HEK293 (cell line): ENCODE measurements around the gene CARNS1.
A peak's percentile ranks its signal among the peaks of the same experiment; 100 is the strongest.

Experiments used
- GFI1B ChIP-seq: fragments of 450-650 bp; formaldehyde crosslinking; IDR thresholded peaks from 2 replicates; pipeline ENCODE4 v1.5.1; 2016; ENCODE audit warnings: missing biosample characterization, missing genetic modification characterization
- KLF1 ChIP-seq: fragments of 450-650 bp; formaldehyde crosslinking; IDR thresholded peaks from 2 replicates; pipeline ENCODE4 v1.5.1; 2016; ENCODE audit warnings: missing biosample characterization, missing genetic modification characterization
- KLF9 ChIP-seq: fragments of 450-650 bp; formaldehyde crosslinking; IDR thresholded peaks from 2 replicates; pipeline ENCODE4 v1.5.1; 2016; ENCODE audit warnings: missing biosample characterization, missing genetic modification characterization, low read depth
- PRDM1 ChIP-seq: fragments of 450-650 bp; formaldehyde crosslinking; IDR thresholded peaks from 2 replicates; pipeline ENCODE4; 2016; ENCODE audit warnings: missing biosample characterization, missing genetic modification characterization
- TRIM28 ChIP-seq: IDR thresholded peaks from 2 replicates; pipeline ENCODE4 v1.6.1; 2011; ENCODE audit warnings: low read length, control low read depth, borderline replicate concordance
- ZBTB20 ChIP-seq: fragments of 450-650 bp; formaldehyde crosslinking; IDR thresholded peaks from 2 replicates; pipeline ENCODE4 v1.5.1; 2016; ENCODE audit warnings: missing biosample characterization, missing genetic modification characterization
- ZEB2 ChIP-seq: fragments of 450-650 bp; formaldehyde crosslinking; IDR thresholded peaks from 2 replicates; pipeline ENCODE4 v1.5.1; 2016; ENCODE audit warnings: missing biosample characterization, missing genetic modification characterization
- ZNF223 ChIP-seq: fragments of 450-650 bp; formaldehyde crosslinking; IDR thresholded peaks from 2 replicates; pipeline ENCODE4 v1.5.1; 2016; ENCODE audit warnings: missing biosample characterization, missing genetic modification characterization
- ZNF248 ChIP-seq: fragments of 450-650 bp; formaldehyde crosslinking; IDR thresholded peaks from 2 replicates; pipeline ENCODE4 v1.5.1; 2017; ENCODE audit warnings: missing biosample characterization, missing genetic modification characterization
- ZNF416 ChIP-seq: fragments of 450-650 bp; formaldehyde crosslinking; IDR thresholded peaks from 2 replicates; pipeline ENCODE4 v1.5.1; 2016; ENCODE audit warnings: missing biosample characterization, missing genetic modification characterization
- ZNF518A ChIP-seq: fragments of 450-650 bp; formaldehyde crosslinking; conservative IDR thresholded peaks from 2 replicates; pipeline ENCODE4 v1.5.1; 2016; ENCODE audit warnings: low read depth, missing biosample characterization, missing genetic modification characterization
- ZNF548 ChIP-seq: fragments of 450-650 bp; formaldehyde crosslinking; IDR thresholded peaks from 2 replicates; pipeline ENCODE4 v1.5.1; 2016; ENCODE audit warnings: missing biosample characterization, missing genetic modification characterization
- ZNF549 ChIP-seq: fragments of 450-650 bp; IDR thresholded peaks from 2 replicates; pipeline ENCODE4 v1.5.1; 2018; ENCODE audit warnings: missing biosample characterization, missing genetic modification characterization, mild to moderate bottlenecking, inconsistent platforms, moderate library complexity
- ZNF555 ChIP-seq: fragments of 450-650 bp; formaldehyde crosslinking; conservative IDR thresholded peaks from 2 replicates; pipeline ENCODE4 v1.5.1; 2017; ENCODE audit warnings: missing biosample characterization, mild to moderate bottlenecking, missing genetic modification characterization, inconsistent platforms
- ZNF626 ChIP-seq: fragments of 450-650 bp; sonication (Bioruptor Pico); formaldehyde crosslinking; IDR thresholded peaks from 2 replicates; pipeline ENCODE4 v1.5.1; 2018; ENCODE audit warnings: missing biosample characterization, missing genetic modification characterization, inconsistent platforms
- ZNF639 ChIP-seq: fragments of 450-650 bp; formaldehyde crosslinking; IDR thresholded peaks from 2 replicates; pipeline ENCODE4 v1.5.1; 2016; ENCODE audit warnings: missing biosample characterization, missing genetic modification characterization
- ZNF701 ChIP-seq: fragments of 450-650 bp; formaldehyde crosslinking; IDR thresholded peaks from 2 replicates; pipeline ENCODE4 v1.5.1; 2016; ENCODE audit warnings: missing biosample characterization, missing genetic modification characterization
- ZNF747 ChIP-seq: fragments of 450-650 bp; formaldehyde crosslinking; IDR thresholded peaks from 2 replicates; pipeline ENCODE4 v1.5.1; 2016; ENCODE audit warnings: missing biosample characterization, missing genetic modification characterization
- ZNF777 ChIP-seq: fragments of 450-650 bp; formaldehyde crosslinking; IDR thresholded peaks from 2 replicates; pipeline ENCODE4 v1.5.1; 2017; ENCODE audit warnings: missing biosample characterization, missing genetic modification characterization, borderline replicate concordance
- ZSCAN4 ChIP-seq: fragments of 450-650 bp; formaldehyde crosslinking; IDR thresholded peaks from 2 replicates; pipeline ENCODE4 v1.5.1; 2017; ENCODE audit warnings: missing biosample characterization, missing genetic modification characterization
- ZXDB ChIP-seq: fragments of 450-650 bp; formaldehyde crosslinking; IDR thresholded peaks from 2 replicates; pipeline ENCODE4 v1.5.1; 2016; ENCODE audit warnings: missing biosample characterization, missing genetic modification characterization
- TF ChIP-seq, protein P1 (sequence below): fragments of 450-650 bp; formaldehyde crosslinking; IDR thresholded peaks from 2 replicates; pipeline ENCODE4 v1.5.1; 2017; ENCODE audit warnings: missing biosample characterization, mild to moderate bottlenecking, missing genetic modification characterization, moderate library complexity
- TF ChIP-seq, protein P2 (sequence below): fragments of 450-650 bp; formaldehyde crosslinking; IDR thresholded peaks from 2 replicates; pipeline ENCODE4 v1.5.1; 2016; ENCODE audit warnings: missing biosample characterization, missing genetic modification characterization
- TF ChIP-seq, protein P3 (sequence below): fragments of 450-650 bp; formaldehyde crosslinking; IDR thresholded peaks from 2 replicates; pipeline ENCODE4 v1.5.1; 2016; ENCODE audit warnings: missing biosample characterization, missing genetic modification characterization, low read depth

Gene CARNS1

GRCh38 chr11:67379061-67380058 lies 36.1 kb upstream of the CARNS1 start (continued):
- TF ChIP-seq ZSCAN4 (tag by site-specific recombination): peak; percentile 63; the same call in 1 of the 2 replicates
- TF ChIP-seq KLF1 (tag by site-specific recombination): peak; percentile 72
- no peak for TF ChIP-seq ZXDB (tag by site-specific recombination)
- TF ChIP-seq GFI1B (tag by site-specific recombination): no peak
- TF ChIP-seq ZNF223 (tag by site-specific recombination): no peak
- TF ChIP-seq, protein P1, sequence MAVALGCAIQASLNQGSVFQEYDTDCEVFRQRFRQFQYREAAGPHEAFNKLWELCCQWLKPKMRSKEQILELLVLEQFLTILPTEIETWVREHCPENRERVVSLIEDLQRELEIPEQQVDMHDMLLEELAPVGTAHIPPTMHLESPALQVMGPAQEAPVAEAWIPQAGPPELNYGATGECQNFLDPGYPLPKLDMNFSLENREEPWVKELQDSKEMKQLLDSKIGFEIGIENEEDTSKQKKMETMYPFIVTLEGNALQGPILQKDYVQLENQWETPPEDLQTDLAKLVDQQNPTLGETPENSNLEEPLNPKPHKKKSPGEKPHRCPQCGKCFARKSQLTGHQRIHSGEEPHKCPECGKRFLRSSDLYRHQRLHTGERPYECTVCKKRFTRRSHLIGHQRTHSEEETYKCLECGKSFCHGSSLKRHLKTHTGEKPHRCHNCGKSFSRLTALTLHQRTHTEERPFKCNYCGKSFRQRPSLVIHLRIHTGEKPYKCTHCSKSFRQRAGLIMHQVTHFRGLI (tag by site-specific recombination): no peak
- no peak for TF ChIP-seq ZNF416 (tag by site-specific recombination)
- TF ChIP-seq KLF9: no peak
- TF ChIP-seq ZEB2 (tag by site-specific recombination): no peak
- TF ChIP-seq, protein P2, sequence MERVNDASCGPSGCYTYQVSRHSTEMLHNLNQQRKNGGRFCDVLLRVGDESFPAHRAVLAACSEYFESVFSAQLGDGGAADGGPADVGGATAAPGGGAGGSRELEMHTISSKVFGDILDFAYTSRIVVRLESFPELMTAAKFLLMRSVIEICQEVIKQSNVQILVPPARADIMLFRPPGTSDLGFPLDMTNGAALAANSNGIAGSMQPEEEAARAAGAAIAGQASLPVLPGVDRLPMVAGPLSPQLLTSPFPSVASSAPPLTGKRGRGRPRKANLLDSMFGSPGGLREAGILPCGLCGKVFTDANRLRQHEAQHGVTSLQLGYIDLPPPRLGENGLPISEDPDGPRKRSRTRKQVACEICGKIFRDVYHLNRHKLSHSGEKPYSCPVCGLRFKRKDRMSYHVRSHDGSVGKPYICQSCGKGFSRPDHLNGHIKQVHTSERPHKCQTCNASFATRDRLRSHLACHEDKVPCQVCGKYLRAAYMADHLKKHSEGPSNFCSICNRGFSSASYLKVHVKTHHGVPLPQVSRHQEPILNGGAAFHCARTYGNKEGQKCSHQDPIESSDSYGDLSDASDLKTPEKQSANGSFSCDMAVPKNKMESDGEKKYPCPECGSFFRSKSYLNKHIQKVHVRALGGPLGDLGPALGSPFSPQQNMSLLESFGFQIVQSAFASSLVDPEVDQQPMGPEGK (tag by site-specific recombination): no peak
- TF ChIP-seq ZNF777 (tag by site-specific recombination): no peak
- TF ChIP-seq ZBTB20: no peak
- no peak for TF ChIP-seq ZNF701 (tag by site-specific recombination)
- no peak for TF ChIP-seq ZNF626 (tag by site-specific recombination)
- TF ChIP-seq ZNF555 (tag by site-specific recombination): no peak
- TF ChIP-seq, protein P3, sequence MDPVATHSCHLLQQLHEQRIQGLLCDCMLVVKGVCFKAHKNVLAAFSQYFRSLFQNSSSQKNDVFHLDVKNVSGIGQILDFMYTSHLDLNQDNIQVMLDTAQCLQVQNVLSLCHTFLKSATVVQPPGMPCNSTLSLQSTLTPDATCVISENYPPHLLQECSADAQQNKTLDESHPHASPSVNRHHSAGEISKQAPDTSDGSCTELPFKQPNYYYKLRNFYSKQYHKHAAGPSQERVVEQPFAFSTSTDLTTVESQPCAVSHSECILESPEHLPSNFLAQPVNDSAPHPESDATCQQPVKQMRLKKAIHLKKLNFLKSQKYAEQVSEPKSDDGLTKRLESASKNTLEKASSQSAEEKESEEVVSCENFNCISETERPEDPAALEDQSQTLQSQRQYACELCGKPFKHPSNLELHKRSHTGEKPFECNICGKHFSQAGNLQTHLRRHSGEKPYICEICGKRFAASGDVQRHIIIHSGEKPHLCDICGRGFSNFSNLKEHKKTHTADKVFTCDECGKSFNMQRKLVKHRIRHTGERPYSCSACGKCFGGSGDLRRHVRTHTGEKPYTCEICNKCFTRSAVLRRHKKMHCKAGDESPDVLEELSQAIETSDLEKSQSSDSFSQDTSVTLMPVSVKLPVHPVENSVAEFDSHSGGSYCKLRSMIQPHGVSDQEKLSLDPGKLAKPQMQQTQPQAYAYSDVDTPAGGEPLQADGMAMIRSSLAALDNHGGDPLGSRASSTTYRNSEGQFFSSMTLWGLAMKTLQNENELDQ (tag by site-specific recombination): no peak
- TF ChIP-seq PRDM1 (tag by site-specific recombination): 0 out of 2 replicates have a peak, but pooled peaks have one; percentile 43
- TF ChIP-seq ZNF549 (tag by site-specific recombination): no peak
- TF ChIP-seq ZNF248 (tag by site-specific recombination): no peak
- TF ChIP-seq ZNF639 (tag by site-specific recombination): no peak
- TF ChIP-seq ZNF747: no peak
- TF ChIP-seq ZNF518A (tag by site-specific recombination): no peak
- TF ChIP-seq TRIM28: no peak
- no peak for TF ChIP-seq ZNF548 (tag by site-specific recombination)
